ENCODE results near the gene LAMB1.

The LAMB1 gene

DNA sequence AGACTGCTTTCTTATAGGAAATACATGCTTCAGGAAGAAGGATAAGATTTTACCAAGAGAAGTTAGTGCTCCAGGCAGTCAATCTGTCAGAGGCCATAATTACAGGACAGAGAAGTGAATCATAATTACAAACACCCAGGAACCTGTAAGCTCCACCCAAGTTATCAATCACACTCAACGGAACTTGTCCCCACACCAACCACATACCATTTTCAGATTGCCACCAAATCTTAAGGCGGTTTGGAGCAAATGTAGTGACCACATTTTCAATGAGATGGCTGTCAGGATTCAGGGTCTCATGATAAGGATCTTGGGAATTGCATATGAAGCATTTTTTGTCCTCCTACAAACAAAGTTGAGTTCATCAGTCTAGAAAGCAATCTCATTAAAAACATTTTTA, 4.8 kb downstream of the LAMB1 start:
- DNase-seq, result peak; percentile 52

DNA sequence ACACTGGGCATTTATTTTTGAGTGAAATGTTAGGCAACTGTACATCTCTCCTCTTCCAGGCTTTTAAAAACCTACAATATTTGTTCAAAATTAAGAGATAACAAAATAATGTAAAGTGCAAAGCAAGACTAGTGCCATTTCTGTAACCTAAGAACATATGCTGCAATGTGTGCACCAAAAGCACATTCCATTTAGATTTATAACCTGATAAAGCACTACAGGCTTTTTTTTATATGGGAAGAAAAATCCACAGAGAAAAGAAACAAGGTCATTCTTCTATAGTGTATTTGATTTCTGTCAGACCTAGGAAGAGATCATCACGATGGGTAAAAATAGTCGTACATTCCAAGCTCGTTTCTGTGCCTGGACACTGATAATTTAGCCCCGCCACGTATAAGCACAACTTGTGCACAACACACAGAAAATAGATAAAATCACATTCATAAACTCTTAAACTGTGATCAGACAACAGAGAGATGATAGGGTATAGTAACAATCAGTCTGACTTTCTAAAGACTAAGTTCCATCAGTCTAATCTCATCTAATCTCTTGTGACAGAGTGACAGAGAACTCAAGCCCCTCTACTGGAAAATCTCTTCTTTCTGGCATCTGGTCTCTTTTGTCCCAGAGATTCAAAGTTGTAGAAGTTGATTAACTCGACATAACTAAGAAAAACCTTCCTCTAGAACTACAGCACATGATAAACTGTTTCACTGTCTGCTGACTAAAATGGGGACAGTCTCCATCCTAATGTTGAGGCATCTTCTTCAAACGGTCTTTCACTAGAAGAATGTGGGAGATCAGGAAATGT, 6.7 kb downstream of the LAMB1 start:
- DNase-seq, result peak; percentile 74

DNA sequence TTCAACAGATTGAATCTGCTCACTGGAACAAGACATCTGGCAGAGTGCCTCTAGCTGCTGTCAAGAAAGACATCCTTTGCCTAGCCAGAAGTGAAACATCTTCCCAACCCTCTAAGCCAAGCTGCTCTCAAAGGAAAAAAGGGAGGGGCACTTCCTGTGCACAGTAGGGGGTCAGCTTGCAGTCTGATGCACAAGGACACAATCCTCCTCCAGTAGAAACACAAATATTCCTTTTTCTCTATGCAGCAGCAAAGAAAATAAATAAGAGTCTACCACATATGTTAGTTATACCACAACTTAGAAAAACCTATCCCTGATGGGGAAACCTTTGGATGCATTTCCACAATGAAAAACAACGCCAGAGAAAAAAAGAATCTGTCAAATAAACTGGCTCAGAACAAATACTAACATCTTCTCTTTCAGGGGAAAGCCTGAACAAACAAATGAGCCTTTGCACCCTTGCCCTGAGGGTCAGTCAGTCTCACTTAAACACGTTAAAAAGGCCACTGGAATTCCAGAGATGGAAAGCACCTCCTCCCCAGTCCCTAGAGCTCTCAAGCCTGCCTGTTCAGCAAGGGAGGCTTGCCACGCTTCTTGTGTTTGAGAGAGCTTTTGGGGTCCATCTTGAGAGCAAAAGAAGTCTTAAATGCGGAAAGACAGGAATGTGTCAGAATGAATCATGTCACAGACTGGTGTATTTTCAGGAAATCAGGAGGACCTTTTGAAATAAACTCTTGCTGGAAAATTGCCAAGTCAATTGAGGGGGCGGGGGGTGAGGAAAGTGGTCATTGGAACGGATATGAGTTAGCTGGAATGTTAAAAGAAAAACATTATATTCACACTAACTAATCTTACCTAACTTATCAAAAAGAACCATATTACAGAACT, 7.5 kb downstream of the LAMB1 start:
- peak; percentile 93 for DNase-seq

DNA sequence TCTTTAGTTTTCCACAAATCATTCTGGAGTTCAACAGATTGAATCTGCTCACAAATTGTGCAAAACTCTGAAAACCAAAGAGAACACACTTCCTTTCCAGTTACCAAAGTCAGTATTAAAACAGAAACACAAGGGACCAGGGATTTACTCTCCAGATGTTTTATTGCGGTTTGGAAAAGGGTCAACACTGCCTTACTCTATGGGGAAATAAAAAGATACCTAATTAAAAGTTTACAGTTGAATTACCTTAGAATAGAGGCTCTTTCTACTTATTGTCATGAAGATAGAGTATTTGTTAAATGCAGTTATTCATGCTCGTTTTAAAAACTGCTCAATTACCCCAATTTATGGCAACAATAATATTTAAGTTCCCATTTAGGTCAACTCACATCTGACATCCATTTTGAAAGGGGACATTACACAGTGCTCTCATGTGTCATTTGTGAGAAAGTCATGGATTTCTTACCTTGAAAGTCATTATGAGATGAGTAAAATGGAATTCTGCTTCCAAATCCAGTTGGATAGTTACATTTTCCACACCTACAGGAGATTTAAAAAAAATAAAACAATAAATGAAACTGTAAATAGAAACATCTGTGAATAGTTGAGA, 8.4 kb downstream of the LAMB1 start:
- no peak for DNase-seq

DNA sequence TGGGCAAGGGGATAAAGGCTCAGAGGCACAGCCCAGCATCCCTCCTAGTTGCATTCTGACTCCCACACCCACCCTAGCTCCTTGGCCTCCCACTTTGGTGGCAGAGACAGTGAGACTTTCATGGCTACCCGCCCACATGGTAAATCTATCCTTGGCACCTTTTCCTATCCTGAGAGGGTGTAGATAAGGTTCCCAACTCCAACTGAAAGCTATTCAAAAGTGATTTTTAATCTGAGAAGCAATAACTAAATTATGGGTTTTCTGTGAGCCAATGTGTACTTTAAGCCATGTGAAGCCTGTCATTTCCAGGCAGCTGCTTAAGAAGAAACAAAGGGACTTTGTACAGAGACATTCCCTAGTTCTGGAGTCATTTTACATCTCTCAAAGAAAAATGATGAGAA, 9.1 kb downstream of the LAMB1 start:
- no peak for DNase-seq

DNA sequence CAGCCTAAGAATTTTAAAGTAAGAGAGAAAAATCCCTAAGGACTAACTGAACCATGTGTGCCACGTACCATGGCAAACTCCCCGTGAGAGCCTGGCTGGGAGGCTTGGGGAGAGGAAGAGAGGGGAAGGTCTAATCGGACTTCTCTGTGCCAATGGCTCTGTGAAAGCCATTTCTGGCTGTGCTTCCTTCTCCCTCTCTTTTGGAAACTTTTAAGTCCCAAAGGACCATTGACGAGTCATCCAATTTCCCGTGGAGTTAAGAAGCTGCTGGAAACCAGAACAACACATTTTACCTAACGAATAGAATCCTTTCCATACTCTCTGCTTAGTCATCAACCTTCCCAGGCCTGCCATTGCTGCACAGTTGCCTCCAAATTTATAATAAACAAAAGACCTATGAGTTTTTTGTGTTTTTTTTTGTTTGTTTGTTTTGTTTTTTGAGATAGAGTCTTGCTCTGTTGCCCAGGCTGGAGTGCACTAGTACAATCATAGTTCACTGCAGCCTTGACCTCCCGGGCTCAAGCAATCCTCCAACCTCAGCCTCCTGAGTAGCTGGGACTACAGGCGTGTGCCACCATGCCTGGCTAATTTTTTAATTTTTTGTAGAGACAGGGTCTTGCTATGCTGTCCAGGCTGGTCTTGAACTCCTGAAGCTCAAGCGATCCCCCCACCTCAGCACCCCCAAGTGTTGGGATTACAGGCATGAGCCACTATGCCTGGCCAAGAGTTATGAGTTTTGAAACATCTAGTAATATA, 13.2 kb downstream of the LAMB1 start:
- peak; percentile 95 for DNase-seq

DNA sequence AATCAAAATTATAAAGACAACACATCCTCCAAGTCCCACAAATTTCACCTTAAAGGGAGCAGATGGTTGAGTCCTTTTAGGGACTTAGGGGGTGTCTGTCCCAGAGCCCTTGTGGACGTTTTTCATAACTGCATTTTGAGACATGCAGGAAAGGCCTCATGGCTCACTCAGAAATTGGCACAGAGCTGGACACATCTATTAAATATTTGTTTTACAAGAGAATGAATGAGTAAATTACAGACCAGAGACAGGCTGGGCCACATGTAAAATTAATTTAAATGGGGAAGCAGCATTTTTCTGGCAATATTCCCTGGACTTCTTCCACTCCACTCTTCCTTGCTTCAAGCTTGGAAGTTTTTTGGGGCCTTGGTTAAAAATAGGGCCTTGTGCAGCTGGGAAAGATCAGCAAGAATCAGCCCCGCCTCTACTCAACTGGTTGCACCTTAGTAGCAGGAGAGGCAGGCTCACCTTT, 20.0 kb downstream of the LAMB1 start:
- peak; percentile 45 for DNase-seq

DNA sequence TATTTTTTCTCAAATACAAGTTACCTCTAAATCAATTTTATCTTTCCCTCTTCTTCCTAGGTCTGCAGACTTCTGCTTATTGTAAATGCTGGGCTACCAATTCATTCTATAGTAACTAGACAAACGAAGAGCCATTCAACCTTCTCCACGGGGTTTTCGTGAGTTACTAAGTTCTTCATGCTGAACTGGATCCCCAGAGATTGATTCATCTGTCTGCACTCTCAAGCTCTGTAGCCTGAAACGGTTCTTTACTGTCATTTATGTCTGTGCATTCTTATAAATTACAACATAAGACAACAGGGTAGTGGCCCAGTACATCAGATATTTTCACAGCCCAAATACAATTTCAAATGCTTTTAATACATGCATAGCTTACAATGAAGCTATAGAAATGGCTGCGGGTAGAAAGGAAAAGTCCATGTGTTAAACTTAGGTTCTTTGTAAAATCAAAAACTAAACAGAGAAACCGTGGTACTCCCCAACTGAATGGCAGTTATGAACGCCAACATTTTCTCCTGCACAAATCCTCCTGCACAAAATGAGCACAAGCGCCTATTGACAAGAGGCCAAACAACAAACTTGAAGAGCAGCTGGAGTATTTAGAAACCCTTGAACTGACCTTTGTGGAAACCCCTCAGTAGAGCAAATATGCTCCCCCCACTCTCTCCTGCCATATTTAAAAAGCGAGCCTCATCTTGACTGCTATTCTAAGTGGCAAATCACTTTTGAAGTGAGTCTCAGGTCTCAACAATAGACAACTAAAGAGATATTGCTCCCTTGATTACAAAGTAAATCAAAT, 20.7 kb downstream of the LAMB1 start:
- no peak for DNase-seq

DNA sequence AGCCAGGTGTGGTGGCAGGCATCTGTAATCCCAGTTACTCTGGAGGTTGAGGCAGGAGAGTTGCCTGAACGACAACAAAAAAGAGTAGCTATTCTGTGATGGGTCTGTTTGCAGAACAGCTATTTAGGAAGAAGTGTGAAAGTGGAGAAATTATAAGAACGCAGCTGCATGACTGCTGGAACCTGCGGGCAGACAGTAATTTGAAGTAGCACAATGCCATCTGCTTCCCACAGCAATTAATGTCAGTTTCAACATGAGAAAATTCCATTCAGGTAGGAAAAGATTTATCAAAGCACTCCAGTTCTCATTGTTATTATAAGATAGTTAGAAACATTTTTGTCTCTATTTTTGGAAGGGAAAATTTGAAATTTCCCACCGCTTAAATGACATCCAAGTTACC, 21.5 kb downstream of the LAMB1 start:
- DNase-seq, result no peak

DNA sequence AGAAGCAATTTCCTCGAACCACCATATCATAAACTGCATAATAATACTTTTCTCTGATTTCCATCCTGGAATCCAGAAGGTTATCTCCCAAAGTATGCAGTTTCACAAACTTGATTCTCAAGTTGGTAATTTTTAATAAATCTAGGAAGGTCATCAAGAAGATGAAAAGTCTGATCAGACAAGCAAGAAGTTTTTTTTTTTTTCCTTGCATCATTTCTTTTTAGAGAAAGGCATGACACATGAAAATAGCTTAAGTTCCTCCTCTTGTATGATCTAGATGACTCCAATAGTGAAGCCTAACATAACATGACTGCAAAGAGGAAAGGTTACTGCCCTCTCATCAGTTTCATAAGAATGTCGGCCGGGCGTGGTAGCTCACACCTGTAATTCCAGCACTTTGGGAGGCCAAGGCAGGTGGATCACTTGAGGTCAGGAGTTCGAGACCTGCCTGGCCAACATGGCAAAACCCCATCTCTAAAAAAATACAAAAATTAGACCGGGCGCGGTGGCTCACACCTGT, 22.2 kb downstream of the LAMB1 start:
- no peak for DNase-seq

DNA sequence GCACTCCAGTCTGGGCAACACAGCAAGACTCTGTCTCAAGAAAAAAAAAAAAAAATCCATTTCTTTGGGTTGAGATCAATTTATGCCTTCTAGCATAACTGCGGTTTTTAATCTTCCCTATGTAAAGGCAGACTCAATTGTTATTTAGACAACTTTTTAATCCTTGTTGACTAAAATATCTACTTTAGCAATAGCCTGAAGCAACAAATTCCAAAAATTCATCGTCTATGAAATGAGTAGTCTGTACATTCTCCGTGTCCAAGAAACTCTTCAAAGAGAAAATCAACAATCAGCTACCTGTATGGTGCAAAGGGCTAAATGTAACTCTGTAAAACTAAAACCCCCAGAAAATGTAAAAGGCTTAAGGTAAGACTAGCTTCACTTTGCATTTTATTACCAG, 22.8 kb downstream of the LAMB1 start:
- DNase-seq, result no peak

DNA sequence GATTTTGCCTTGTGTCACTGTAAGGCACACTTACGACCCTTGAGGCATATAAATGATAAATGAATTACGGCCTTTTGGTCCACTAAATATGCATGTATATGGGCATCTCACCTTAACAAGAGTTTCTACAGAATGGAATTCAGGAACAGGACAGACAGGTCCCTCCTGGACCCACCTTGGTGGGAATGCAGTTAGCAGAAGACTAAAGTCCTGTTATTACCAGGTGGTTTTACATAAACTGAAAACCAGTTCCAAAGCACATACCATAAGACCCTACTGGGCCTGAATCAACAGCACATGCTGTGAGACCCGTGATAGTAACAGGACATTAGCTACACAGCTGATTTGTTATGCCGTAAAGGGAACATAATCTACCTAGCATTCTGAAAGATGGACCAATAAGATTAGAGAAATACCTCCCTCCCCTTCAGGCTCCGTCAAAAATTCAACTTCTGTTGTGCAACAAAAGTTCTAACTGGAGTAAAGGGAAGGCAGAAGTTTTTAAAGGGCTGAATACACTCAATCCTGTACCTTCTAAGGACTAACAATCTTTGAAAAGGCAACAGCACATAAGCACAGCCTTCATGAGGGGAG, 24.0 kb downstream of the LAMB1 start:
- no peak for DNase-seq

DNA sequence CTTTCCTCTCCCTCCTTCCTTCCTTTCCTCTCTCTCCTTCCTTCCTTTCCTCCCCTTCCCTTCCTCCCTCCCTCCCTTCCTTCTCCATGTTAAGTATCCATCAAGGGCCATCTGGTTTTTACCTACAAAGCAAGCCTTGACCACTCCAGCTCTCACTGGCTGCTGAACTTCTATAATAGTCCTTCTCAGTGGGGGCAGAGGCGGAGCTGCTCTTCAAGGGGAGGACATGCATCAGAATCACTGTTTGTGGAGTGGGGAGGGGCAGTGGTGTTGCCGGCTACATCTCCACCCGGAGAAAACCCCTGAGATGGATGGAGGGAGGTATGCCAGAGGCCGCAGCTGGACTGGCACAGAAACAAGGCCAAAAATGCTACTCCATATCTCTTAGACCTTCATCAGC, 25.9 kb downstream of the LAMB1 start:
- no peak for DNase-seq

DNA sequence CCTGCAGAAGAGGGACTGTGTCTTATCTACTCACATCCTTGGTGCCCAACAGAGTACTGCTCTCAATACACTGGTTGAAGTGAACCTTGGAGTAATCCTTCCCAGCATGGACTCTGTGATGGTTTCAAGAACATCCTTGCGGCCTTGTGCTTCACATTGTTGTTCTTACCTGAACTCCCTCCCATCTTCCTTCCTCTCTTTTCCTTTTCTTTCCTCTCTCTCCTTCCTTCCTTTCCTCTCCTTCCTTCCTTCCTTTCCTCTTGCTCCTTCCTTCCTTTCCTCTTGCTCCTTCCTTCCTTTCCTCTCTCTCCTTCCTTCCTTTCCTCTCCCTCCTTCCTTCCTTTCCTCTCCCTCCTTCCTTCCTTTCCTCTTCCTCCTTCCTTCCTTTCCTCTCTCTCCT, 26.3 kb downstream of the LAMB1 start:
- DNase-seq, result no peak

DNA sequence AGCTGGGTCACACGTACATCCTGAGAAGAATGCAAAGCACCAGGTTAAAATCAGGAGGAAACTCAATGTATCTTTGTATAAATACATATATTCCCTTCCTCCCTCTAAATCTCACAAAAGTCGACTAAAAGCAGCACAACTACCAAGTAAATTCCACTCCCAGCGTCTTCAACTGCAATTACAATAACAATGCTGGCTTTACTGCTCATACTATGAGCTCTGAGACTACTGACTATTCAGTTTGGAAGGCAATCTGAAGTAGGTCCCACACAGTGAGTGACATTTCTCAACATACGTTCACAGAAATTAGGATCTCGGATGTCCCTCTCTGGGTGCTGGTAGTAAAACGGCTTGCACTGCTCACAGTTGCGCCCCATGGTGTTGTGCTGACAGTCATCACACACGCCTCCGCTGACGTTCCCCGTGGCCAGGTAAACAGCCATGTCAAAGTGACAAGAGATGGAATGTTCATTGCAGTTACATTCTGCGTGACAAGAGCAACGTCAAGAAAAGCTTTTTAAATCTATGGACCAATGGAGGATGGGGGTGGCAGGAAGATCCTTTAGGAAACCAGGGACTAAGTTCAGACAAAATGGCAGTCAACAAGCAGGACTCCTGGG, 27.5 kb downstream of the LAMB1 start:
- DNase-seq, result no peak

DNA sequence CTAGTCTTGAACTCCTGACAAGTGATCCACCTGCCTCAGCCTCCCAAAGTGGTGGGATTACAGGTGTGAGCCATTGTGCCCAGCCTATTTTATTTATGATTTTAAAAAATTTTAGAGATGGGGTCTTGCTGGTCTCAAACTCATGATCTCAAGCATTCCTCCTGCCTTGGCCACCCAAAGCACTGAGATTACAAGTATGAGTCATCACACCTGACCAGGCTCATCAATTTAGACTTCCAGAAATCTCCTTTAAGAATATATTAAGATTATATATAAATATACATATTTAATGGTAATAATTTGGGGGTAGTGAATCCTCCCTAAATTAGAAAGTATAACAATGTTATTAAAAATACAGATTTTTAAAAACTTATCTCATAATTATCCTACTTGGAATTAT, 29.1 kb downstream of the LAMB1 start:
- DNase-seq, result no peak

DNA sequence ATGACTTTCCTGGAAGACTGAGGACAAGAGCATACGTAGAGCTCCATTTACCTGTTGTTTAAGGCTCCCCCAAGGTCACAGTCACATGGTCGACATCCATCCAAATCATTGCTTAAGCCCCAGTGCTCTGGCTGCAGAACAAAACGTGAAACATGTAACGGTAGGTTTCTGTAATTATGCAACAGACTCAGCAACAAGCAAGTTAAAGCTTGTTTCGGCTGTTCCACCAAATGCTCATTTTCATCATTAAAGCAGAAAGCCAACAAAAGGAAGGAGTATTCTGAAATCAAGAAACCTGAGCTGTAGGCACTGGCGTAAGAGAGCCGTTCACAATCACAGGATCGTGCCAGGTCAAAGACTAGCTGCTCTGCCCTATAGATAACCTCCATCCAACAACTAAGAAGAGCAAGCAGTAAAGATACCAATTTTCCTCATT, 30.0 kb downstream of the LAMB1 start:
- DNase-seq, result no peak

DNA sequence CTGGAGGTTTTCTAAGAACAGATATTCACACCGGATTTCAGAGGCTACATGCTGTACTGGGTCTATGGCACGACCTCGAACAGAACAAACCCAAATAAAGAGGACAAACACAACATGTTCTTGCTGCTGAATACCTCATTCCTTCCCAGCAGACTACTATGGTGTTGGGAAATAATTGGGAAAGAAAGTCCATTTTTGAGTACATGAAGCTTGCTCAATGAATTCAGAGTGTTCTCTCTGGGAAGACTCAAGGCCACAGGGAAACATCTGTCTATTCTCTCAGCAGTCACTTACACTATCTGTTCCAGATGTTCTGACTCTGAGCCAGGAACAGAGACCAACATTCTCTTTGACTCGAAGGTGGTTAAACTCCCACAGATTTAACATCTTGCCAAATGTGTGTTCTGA, 30.9 kb downstream of the LAMB1 start:
- peak; percentile 89 for DNase-seq

DNA sequence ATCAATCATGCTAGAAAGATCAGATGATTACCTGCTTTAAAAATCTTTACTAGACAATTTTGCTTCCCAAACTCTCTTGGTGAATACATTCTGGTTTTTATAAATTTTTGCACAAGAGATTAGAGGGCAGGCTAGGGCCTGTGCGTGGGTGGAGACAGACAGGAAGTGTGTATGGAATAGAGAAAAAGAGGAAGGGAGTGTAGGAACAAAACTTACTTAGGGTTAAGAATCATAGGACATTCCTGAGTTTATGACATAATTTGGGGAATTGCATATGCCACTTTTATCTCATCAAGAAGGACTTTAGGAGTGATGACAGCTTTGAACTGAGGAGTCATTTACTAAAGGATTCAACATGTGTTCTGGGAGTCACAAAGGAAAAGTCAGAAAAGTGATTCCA, 31.3 kb downstream of the LAMB1 start:
- DNase-seq, result peak; percentile 75

DNA sequence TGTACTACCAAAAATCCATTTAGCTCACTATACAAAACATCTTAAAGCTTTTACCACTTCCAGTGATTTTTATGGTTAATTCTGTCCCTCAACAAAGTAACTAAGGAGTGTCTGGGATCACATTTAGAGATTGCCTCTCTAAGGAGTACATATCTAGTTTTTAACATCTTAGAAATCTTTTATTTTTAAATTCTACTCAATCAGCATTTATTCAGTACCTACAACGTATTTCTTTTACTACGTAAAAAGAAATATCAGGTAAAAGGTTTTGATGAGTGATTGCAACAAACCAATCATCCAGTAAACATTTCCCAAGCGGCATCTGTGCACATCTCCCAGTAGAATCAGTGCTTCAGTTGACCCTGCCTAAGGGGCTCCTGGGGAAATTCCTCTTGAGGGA, 31.9 kb downstream of the LAMB1 start:
- DNase-seq, result no peak

DNA sequence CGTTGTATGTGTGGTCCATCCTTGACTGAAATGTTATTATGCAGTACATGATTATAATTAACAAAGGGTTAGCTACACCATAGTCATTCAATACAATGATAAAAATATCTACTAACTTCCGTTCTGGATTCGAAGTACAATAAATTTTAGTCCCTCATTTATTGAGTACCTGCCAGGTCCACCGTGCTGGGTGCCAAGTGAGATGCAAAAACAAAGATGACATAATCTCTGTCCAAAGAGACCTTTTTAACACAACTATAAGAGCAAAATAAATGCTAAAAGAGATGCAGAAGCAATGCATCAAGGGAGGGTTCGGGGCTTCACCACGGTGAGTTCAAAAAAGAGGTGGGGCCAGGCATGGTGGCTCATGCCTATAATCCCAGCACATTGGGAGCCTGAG, 33.1 kb downstream of the LAMB1 start:
- no peak for DNase-seq
